Measurements from ENCODE around the gene ERN1. TPM values are rescaled to one million over a fixed set of nuclear protein-coding genes. Genes with fewer than 3 reads are reported as not detected.

Gene ERN1
- total and polyA plus RNA-seq, 2 of the 13 experiments (the other 11 are each of a cell fraction or from before 2014, with no cell fraction given), result 6.0 to 12.7 TPM

DNA sequence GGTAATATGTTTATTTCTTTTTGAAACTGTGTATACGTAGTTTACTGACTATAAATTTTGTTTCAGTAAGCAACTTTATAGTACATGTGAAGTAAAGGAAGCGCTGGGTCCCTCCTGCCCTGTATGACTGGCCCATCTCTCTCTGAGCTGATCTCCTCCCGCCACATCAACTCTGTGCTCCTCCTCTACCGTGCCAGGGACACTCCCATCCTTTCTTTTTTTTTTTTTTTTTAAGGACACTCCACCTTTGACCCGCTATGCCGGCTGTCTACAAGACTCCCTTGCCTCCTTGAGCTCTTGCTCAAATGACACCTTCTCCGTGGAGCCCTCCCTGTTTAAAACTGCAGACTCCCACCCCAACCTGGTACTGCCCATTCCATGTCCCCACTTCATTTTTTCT lies 35.5 kb downstream of the ERN1 start (continued):
- TF ChIP-seq ZNF367 (CRISPR knock-in tag; IDR thresholded peaks at IDR 0.05; ENCODE audit: borderline replicate concordance) (no peak), SALL2 (CRISPR knock-in tag; IDR thresholded peaks at IDR 0.05) (no peak), STAT5B (CRISPR knock-in tag; IDR thresholded peaks at IDR 0.05) (no peak), ARNTL (CRISPR knock-in tag; IDR thresholded peaks at IDR 0.05) (no peak)

GRCh38 chr17:64092952-64093451 lies 36.9 kb downstream of the ERN1 start:
- Histone ChIP-seq H3K9me3 (ENCODE audit: low read length) (no peaks in the 10 kb centered on the region), H4K20me1 (ENCODE audit: insufficient read depth, low read length) (no peaks in the 10 kb centered on the region), H2AFZ (ENCODE audit: low read length) (no peak overlapping the region), H3K79me2 (ENCODE audit: insufficient read depth, low read length) (no peaks in the 10 kb centered on the region), H3K27ac (ENCODE audit: extremely low read length, insufficient read depth, low read length) (no peak overlapping the region), H3K9ac (ENCODE audit: insufficient read depth, low read depth, low read length) (no peak overlapping the region), H3K27me3 (ENCODE audit: control insufficient read depth in 1 of 2, insufficient read depth in 2 of 2, low read length in 2 of 2) (no peaks in the 10 kb centered on the region), H3K4me3 (replicated peaks in 1 of 3; ENCODE audit: insufficient read depth in 1 of 3, low read depth in 2 of 3, low read length in 3 of 3) (no peak overlapping the region), H3K4me1 (ENCODE audit: insufficient read depth, low read length) (peaks cover 12% of the 10 kb centered on the region), H3K4me2 (ENCODE audit: low read depth, low read length) (no peak overlapping the region), H3K36me3 (replicated peaks in 1 of 2; ENCODE audit: control insufficient read depth in 1 of 2, insufficient read depth in 2 of 2, low read length in 2 of 2) (peaks cover 19 to 39% of the 10 kb centered on the region in 2 experiments)
- FAIRE-seq (no peak), ATAC-seq (peak; percentile 60), DNase-seq (ENCODE audit: low spot score) (peak; percentile 17)
- intact Hi-C loops (cut with micrococcal nuclease; ENCODE audit: unreplicated experiment), result no loop called here
- 86% methylated on average over 4 of the region's 4 CpGs for WGBS (ENCODE audit: low lambda C conversion rate)
- no TSS peak for BruUV-seq (replicated peaks)
- ChIA-PET CTCF (ENCODE audit: low intra/inter-chr PET ratio, low total read pairs) (no interaction called here), POLR2A (interaction anchor here (0.9 to 2.6 kb wide), 5 partner anchors 8 to 53 kb away, joined by 3 to 11 read pairs (median 5); no protein-coding TSS in a partner anchor)
- in situ Hi-C loops (cut with HindIII; ENCODE audit: extremely low pct_ligation_motif_present, low pct_unique_long_range_greater_than_20kb), result no loop called here
- TF ChIP-seq ZNF687 (CRISPR knock-in tag; IDR thresholded peaks at IDR 0.05) (no peak), EHMT2 (IDR thresholded peaks at IDR 0.05; ENCODE audit: borderline replicate concordance, low read depth, low read length) (no peak), FOXJ3 (CRISPR knock-in tag; IDR thresholded peaks at IDR 0.05; ENCODE audit: borderline replicate concordance) (0 out of 2 replicates have a peak, but pooled peaks have one; percentile 30), ZFY (CRISPR knock-in tag; IDR thresholded peaks at IDR 0.05) (0 out of 2 replicates have a peak, but pooled peaks have one; percentile 11), SP2 (CRISPR knock-in tag; IDR thresholded peaks at IDR 0.05) (no peak), PRMT3 (CRISPR knock-in tag; IDR thresholded peaks at IDR 0.05; ENCODE audit: borderline replicate concordance, low read depth) (no peak), MYC (CRISPR knock-in tag; IDR thresholded peaks at IDR 0.05; ENCODE audit: borderline replicate concordance) (no peak), ZBTB44 (CRISPR knock-in tag; IDR thresholded peaks at IDR 0.05) (no peak), POLR2AphosphoS2 (IDR thresholded peaks at IDR 0.05; ENCODE audit: low read depth, low read length) (no peak)
- TF ChIP-seq, protein P1, sequence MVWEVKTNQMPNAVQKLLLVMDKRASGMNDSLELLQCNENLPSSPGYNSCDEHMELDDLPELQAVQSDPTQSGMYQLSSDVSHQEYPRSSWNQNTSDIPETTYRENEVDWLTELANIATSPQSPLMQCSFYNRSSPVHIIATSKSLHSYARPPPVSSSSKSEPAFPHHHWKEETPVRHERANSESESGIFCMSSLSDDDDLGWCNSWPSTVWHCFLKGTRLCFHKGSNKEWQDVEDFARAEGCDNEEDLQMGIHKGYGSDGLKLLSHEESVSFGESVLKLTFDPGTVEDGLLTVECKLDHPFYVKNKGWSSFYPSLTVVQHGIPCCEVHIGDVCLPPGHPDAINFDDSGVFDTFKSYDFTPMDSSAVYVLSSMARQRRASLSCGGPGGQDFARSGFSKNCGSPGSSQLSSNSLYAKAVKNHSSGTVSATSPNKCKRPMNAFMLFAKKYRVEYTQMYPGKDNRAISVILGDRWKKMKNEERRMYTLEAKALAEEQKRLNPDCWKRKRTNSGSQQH (CRISPR knock-in tag; IDR thresholded peaks at IDR 0.05; ENCODE audit: low read depth), result 0 out of 2 replicates have a peak, but pooled peaks have one; percentile 31

All from HepG2 (cell line).